ENCODE measurements around the gene DPY19L3.

GRCh38 chr19:32387701-32388392, 17.7 kb upstream of the DPY19L3 start:
- TF ChIP-seq CTCF (IDR thresholded peaks at IDR 0.05) (no peak), EZH2 (IDR thresholded peaks at IDR 0.05; ENCODE audit: borderline replicate concordance, insufficient read depth, low read depth, low read length, poor library complexity, severe bottlenecking) (no peak)

All from B cell (primary cell).